Germinal center (tissue), 1 donor: ENCODE results near the gene CARNS1.
"Not testable (repeated sequence)": the region's sequence is repeated elsewhere in the genome, so short reads cannot be mapped to it uniquely, and the experiment has no call there.

Experiments used
- DNase-seq: peaks from one replicate; pipeline ENCODE4 v3.0.0; 2012; ENCODE audit warnings: mixed read lengths, low spot score

CARNS1 gene

DNA sequence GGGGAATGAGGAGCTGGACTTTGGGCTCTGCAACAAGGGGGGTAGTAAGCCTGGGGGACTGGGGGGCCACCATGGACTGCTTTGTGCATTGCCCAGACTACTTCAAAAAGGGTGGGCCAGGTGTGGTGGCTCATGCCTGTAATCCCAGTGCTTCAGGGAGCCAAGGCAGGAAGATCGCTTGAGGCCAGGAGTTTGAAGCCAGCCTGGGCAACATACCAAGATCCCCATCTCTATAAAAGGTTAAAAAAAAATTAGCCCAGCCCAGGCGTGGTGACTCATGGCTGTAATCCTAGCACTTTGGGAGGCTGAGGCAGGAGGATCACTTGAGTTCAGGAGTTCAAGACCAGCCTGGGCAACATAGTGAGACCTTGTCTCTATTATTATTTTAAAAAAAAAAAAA, 50.1 kb downstream of the CARNS1 start:
- DNase-seq, result not testable (repeated sequence)

DNA sequence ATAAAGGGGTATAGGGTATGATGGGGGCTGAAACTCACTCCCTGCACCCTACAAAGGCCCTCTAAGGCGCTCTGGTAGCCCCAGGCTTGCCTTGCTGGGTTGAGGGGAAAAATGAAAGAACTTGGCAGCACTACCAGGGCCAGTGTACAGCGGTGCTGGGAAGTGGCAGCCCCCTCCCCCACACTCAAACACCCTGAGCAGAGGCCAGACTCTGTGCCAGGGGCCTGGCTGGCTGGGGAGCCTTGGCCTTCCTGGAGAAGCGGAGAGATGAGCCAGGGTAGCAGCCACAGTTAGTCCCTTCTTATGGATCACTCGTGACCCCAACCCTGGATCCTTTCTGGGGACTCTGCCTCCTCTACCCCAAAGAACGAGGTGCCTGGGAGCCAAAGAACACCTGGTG, 50.9 kb downstream of the CARNS1 start:
- DNase-seq, result no peak

DNA sequence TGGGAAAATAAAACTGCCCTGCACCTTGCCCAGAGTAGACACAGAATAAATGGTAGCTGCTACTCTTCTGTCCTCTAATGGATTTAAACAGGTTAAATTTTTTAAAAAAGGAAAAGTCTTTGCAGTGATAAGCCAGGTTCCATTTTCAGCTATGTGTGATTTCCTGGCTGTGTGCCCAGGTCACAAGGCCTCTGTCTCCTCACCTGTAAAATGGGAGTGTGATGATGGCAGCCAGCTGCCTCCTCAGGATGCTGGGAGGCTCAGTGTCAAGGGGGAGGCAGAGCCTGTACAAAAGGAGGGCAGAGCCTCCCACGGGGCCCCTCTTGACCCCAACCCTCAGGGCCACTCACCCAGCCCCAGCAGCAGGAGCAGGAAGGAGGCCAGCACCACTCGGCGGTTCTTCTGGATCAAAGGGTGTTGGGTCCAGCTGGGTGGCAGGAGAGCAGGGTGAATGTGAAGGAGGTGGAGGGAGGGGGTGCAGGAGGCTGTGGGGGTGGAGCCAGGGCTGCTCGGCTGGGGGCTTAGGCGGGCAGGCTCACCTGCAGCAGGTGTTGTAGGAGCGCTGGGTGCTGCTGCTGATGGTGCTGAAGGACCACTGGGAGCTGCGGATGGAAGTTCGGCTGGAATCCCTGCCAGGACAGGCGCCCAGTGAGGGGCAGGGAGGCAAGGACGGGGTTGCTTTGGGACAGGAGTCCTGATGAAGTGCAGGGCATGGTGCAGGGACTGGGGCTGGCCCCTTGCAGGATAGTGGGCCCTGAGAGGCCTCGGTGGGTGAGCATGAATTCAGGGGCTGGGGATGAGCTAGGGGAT, 51.7 kb downstream of the CARNS1 start:
- no peak for DNase-seq

DNA sequence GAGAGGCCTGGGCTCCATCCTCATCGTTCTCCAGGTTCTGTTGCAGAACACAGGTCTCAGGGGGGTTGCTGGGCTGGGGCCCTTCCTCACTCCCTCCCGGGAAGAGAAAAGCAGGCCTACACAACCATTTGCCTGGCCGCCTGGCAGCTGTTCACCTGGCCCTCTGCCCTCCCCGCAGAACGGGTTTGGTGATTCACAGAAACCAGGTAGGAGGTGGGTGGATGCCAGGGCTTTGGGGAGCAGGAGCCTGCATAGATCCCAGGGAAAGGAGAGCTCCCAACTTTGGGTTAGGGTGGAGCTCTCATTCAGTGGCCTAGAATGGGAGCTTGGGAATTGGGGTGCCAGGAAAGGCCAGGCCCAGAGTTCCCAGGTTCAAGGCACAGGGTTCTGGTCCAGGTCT, 52.6 kb downstream of the CARNS1 start:
- DNase-seq, result no peak

DNA sequence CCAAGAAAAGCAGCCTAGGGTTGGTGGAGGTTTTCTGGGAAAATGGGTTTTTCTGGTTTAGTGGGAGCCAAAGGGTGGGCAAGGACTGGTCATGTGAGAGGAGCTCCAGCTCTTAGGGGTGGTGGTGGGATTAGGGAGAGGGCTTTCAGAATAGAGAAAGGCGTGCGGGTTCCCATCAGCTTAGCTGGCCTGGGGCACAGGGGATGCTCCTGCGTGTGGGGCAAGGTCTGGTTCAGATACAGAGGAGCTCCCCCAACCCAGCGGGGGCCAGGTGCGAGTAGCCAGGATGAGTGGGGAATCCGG, 52.9 kb downstream of the CARNS1 start:
- no peak for DNase-seq

DNA sequence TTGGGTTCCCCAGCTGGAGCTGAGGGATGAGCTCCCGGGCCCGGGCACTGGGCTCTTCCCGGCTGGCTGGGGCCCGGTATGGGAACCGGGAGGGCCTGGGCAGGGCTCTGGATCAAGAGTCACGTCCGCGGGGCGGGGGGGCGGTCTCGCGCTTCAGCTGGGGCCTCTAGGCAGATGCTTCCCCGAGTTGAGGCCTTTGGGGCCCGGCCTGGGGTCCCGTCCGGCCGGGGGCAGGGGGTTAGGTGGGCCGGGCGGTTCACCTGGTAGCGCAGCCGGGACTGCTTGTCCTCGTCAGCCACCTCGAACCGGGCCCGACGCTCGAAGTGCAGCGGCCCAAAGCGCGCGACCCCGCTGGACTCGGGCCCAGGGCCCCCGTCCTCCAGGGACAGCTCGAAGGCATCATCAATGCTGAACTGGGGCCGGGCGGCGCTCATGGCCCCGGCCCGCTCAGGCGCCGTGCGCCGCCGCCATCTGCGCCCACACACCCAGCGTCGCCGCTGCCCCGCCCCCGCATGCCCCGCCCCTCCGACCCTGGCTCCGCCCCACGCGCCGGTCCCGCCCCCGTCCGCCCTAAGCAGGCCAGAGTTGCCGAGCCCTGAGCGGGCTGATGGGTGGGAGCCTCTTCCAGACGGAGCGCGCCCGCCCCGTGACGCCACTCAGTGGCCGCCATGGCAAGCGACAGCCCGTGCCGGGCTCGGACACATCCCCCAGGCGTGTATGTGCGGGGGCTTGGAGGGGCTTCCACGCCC, 53.5 kb downstream of the CARNS1 start, which contains the start of gene TMEM134:
TSS of gene TMEM134 (minus strand) at position 493 of the 749 bp plus-strand sequence. CDS start at position 434, 59 bp downstream.
- DNase-seq, result peak; percentile 91

DNA sequence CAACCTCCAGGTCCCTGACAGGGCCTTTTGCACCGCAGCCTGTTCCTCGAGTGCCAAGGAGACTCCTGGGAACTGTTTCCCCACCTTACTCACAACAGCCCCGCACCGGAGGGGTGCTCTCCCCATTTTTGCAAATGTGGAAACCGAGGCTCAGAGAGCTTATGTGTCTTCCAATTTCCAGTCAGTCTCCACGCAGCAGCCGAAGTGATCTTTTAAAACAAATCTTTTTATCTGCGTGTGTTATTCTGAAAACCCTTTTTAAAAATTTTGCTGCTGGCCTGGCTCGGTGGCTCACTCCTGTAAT, 54.0 kb downstream of the CARNS1 start:
- DNase-seq, result no peak

DNA sequence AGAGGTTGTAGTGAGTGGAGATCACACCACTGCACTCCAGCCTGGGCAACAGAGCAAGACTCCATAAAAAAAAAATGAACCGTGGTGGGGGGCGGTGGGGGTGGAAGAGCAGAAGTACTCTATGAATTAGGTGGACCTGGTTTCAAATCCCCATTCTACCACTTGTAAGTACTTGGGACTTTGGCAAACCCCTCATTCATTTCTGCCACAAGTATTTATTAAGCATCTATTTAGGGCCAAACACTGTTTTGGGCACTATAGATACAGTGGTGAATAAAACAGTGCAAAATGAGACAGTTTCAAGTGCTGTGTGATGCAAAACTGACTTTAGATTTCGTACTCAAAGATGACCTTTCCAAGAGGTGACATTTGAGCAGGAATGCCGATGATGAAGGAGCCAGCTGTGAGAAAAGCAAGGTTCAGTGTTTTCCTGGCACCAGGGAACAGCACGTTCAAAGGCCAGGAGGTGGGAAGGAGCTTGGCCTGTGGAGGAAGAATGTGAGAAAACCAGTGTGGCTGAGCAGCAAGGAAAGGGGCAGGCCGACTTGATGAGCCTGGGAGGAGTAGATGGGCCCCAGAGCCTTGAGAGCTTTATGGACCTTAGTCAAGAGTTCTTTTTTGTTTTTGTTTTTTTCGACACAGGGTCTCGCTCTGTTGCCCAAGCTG, 55.0 kb downstream of the CARNS1 start:
- DNase-seq, result no peak

DNA sequence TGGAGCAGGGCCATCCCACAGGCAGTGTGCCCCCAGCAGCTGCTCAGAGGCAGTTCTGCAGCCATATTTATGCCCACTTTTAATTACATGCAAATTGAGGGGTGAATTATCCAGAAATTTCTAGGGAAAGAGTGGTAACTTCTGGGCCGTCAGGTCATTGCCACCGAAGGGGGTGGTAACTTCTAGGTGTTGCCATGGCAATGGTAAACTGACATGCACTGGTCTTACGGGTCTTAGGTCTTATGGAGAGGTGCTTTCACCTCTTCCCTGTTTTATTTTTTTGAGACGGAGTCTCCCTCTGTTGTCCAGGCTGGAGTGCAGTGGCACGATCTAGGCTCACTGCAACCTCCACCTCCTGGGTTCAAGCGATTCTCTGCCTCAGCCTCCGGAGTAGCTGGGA, 57.4 kb downstream of the CARNS1 start:
- no peak for DNase-seq
